Hepatocyte (in vitro differentiated cells): ENCODE data around the gene C10orf143.

Experiments
- CTCF ChIP-seq: fragments of 200-600 bp; sonication (generic); IDR thresholded peaks from 2 replicates; pipeline ENCODE4 v1.5.1; 2016; ENCODE audit warnings: antibody characterized with exemption, mild to moderate bottlenecking; ENCODE audit not compliant: poor library complexity
- EZH2 ChIP-seq: fragments of 200-600 bp; sonication (generic); IDR thresholded peaks from 2 replicates; pipeline ENCODE4 v1.6.1; 2016; ENCODE audit warnings: antibody characterized with exemption, mild to moderate bottlenecking, borderline replicate concordance
- EZH2phosphoT487 ChIP-seq: fragments of 200-600 bp; sonication (generic); IDR thresholded peaks from one replicate; pipeline ENCODE4 v1.6.1; 2018; ENCODE audit warnings: antibody characterized with exemption, mild to moderate bottlenecking, low read depth, moderate library complexity; ENCODE audit not compliant: unreplicated experiment, severe bottlenecking

DNA sequence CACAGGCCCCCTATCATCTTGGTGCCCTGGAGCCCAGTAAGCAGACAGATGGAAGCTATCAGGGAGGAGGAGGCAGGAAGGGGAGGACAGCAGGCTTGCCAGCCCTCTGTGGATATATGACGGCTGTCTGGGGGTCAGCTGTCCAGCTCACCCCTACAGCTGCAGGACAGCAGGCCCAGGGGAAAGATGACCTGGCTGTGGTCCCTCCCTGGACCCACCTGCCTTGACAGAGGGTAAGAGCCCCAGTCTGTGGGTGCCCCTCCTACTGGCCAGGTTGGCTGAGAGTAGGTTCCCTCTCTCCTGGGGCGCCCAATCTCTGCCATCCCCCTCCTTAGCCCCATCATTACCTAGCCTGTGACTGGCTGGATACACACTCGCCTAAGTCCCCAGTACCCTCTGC lies 62.5 kb downstream of the C10orf143 start:
- no peak for TF ChIP-seq CTCF
- no peak for TF ChIP-seq EZH2
- no peak for TF ChIP-seq EZH2phosphoT487
